K562 (cell line): ENCODE measurements around the gene SLC39A7. TPM values are rescaled to one million over a fixed set of nuclear protein-coding genes. Genes with fewer than 3 reads are reported as not detected.

ENCODE experiments used
- C11orf30 ChIP-seq: fragments of 450-650 bp; IDR thresholded peaks from 2 replicates; pipeline ENCODE4 v1.6.1; 2016; ENCODE audit warnings: low read depth, mild to moderate bottlenecking
- CREB3 ChIP-seq: fragments of 450-650 bp; conservative IDR thresholded peaks from 2 replicates; pipeline ENCODE4 v1.6.1; 2016; ENCODE audit warnings: missing genetic modification characterization, low read depth, mild to moderate bottlenecking, missing compliant biosample characterization, moderate library complexity
- CREB3L1 ChIP-seq: fragments of 450-650 bp; IDR thresholded peaks from 2 replicates; pipeline ENCODE4 v1.6.1; 2014; ENCODE audit warnings: low read depth, mild to moderate bottlenecking, moderate library complexity, borderline replicate concordance
- GTF2A2 ChIP-seq: IDR thresholded peaks from 2 replicates; pipeline ENCODE4 v1.6.1; 2016; ENCODE audit warnings: mild to moderate bottlenecking, missing genetic modification characterization, missing compliant biosample characterization
- MGA ChIP-seq: fragments of 450-650 bp; IDR thresholded peaks from 2 replicates; pipeline ENCODE4 v1.6.1; 2016; ENCODE audit warnings: mild to moderate bottlenecking, moderate library complexity
- RNF219 ChIP-seq: fragments of 250-450 bp; sonication (Bioruptor Pico); IDR thresholded peaks from 2 replicates; pipeline ENCODE4 v1.5.0; 2022; ENCODE audit warnings: mild to moderate bottlenecking
- ZBTB43 ChIP-seq: sonication (generic); formaldehyde crosslinking; IDR thresholded peaks from 2 replicates; pipeline ENCODE4 v1.8.0; 2023; ENCODE audit warnings: mild to moderate bottlenecking, missing genetic modification reagents
- ZNF445 ChIP-seq: fragments of 250-450 bp; sonication (Bioruptor Pico); IDR thresholded peaks from 2 replicates; pipeline ENCODE4 v1.4.0; 2020; ENCODE audit warnings: low read depth, mild to moderate bottlenecking, moderate library complexity
- polyA plus RNA-seq, 8 experiments: library from polyadenylated mRNA; depleted of rRNA in 4 of 8; stranded (reverse) in 5 of 8; unstranded in 3 of 8; fragments of >200 nt; fragmentation: Nextera tagmentation in 2 of 8; fragmentation: Illumina TruSeq in 1 of 8; extraction: Ambion mirVana in 2 of 8; extraction: Trizol in 1 of 8; gene quantifications; 2 replicates each; pipeline versions ENCODE4 v1.2.1 to v1.2.3, GENCODE V29; 2011 to 2014; ENCODE audit warnings: inconsistent platforms in 1 of 8, missing spikeins in 1 of 8
- total RNA-seq, 7 experiments: library from RNA; depleted of rRNA in 6 of 7; stranded (reverse); fragments of >200 nt in 6 of 7; fragmentation: Illumina TruSeq in 2 of 7; extraction: Trizol in 2 of 7; gene quantifications; 2 replicates each; pipeline versions ENCODE4 v1.2.1 to v1.2.3, GENCODE V29; 2011 to 2021; ENCODE audit warnings: low replicate concordance in 1 of 7

SLC39A7 gene
- total and polyA plus RNA-seq, 9 of the 15 experiments (the other 6 are each of a cell fraction or from before 2014, with no cell fraction given) = 21.7 to 169 (median 121) TPM

GRCh38 chr6:33197431-33198048 lies 3.1 kb upstream of the SLC39A7 start (continued):
- TF ChIP-seq MGA (no peak), RNF219 (no peak), CREB3L1 (0 out of 2 replicates have a peak, but pooled peaks have one; percentile 11), ZBTB43 (0 out of 2 replicates have a peak, but pooled peaks have one; percentile 26), CREB3 (tag) (no peak), GTF2A2 (tag) (no peak), ZNF445 (CRISPR knock-in tag) (no peak), C11orf30 (no peak)
